ENCODE results near the gene TMEM272.

DNA sequence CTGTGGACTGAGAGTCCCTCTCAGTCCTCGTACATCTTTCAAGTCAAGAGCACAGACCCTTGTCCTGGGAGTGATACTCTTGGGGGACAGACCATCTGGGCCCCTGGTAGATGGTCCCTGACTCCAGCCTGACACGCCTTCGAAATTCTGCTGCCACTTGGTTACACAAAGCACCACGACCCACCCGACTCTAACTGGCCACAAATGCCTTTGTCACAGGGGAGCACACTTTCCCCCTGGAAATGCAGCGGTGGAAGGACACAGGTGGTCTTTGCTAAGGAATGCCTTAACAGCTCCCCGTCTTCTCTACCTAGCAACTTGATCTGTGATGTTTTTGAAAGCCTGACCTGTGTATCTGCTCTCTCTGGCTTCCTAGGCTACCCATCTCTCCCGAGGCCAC lies 27.3 kb downstream of the TMEM272 start:
- no peak for TF ChIP-seq EZH2 (IDR thresholded peaks at IDR 0.05; ENCODE audit: borderline replicate concordance, low read depth, low read length)
- no peak for TF ChIP-seq SMC3 (conservative IDR thresholded peaks at IDR 0.05; ENCODE audit: insufficient read depth, low read depth, low read length)
- TF ChIP-seq NRF1 (conservative IDR thresholded peaks at IDR 0.05 in 1 of 2, IDR thresholded peaks at IDR 0.05 in 1 of 2): no peak
- TF ChIP-seq POLR2AphosphoS5 (IDR thresholded peaks at IDR 0.05; ENCODE audit: control insufficient read depth, insufficient read depth, low read depth, low read length): no peak
- no peak for TF ChIP-seq EGR1 (conservative IDR thresholded peaks at IDR 0.05)
- TF ChIP-seq, protein P1, sequence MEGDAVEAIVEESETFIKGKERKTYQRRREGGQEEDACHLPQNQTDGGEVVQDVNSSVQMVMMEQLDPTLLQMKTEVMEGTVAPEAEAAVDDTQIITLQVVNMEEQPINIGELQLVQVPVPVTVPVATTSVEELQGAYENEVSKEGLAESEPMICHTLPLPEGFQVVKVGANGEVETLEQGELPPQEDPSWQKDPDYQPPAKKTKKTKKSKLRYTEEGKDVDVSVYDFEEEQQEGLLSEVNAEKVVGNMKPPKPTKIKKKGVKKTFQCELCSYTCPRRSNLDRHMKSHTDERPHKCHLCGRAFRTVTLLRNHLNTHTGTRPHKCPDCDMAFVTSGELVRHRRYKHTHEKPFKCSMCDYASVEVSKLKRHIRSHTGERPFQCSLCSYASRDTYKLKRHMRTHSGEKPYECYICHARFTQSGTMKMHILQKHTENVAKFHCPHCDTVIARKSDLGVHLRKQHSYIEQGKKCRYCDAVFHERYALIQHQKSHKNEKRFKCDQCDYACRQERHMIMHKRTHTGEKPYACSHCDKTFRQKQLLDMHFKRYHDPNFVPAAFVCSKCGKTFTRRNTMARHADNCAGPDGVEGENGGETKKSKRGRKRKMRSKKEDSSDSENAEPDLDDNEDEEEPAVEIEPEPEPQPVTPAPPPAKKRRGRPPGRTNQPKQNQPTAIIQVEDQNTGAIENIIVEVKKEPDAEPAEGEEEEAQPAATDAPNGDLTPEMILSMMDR (IDR thresholded peaks at IDR 0.05 in 2 of 3, conservative IDR thresholded peaks at IDR 0.05 in 1 of 3; ENCODE audit: insufficient read depth in 2 of 3, low read depth in 1 of 3, low read length in 3 of 3): no peak
